H9 (cell line): ENCODE results near the gene PDCD10. TPM values are rescaled to one million over a fixed set of nuclear protein-coding genes. Genes with fewer than 3 reads are reported as not detected.

Experiments used
- DNase-seq: peaks from one replicate; pipeline ENCODE4 v3.0.0-alpha.2; 2017
- H2AFZ ChIP-seq: one replicate; pipeline ENCODE4 v1.6.1; 2013; ENCODE audit warnings: mild to moderate bottlenecking, low read length, control low read depth, moderate library complexity
- H2AK5ac ChIP-seq: 2 replicates; pipeline ENCODE4 v1.6.1; 2013; ENCODE audit warnings: low read length, control low read depth, mixed read lengths; ENCODE audit not compliant: insufficient read length
- H2BK120ac ChIP-seq: one replicate; pipeline ENCODE4 v1.6.1; 2013; ENCODE audit warnings: low read depth, mild to moderate bottlenecking, low read length, control low read depth, inconsistent platforms; ENCODE audit not compliant: poor library complexity, severe bottlenecking
- H2BK12ac ChIP-seq: 2 replicates; pipeline ENCODE4 v1.6.1; 2013; ENCODE audit warnings: low read length, control low read depth, mixed read lengths, low read depth; ENCODE audit not compliant: insufficient read length
- H2BK15ac ChIP-seq: 2 replicates; pipeline ENCODE4 v1.6.1; 2013; ENCODE audit warnings: low read depth, low read length, control low read depth
- H2BK20ac ChIP-seq: one replicate; pipeline ENCODE4 v1.6.1; 2013; ENCODE audit warnings: low read depth, mild to moderate bottlenecking, low read length, control low read depth, inconsistent platforms; ENCODE audit not compliant: poor library complexity, severe bottlenecking
- H2BK5ac ChIP-seq: 2 replicates; pipeline ENCODE4 v1.6.1; 2013; ENCODE audit warnings: low read length, control low read depth, mixed read lengths; ENCODE audit not compliant: insufficient read length
- H3K14ac ChIP-seq: 2 replicates; pipeline ENCODE4 v1.6.1; 2013; ENCODE audit warnings: low read length, control low read depth; ENCODE audit not compliant: insufficient read depth
- H3K18ac ChIP-seq: 2 replicates; pipeline ENCODE4 v1.6.1; 2013; ENCODE audit warnings: low read depth, mild to moderate bottlenecking, mixed read lengths, low read length, control low read depth; ENCODE audit not compliant: insufficient read length
- H3K23ac ChIP-seq: 2 replicates; pipeline ENCODE4 v1.6.1; 2013; ENCODE audit warnings: low read length, control low read depth, mixed read lengths, low read depth; ENCODE audit not compliant: insufficient read length
- H3K23me2 ChIP-seq: 2 replicates; pipeline ENCODE4 v1.6.1; 2013; ENCODE audit warnings: low read depth, mild to moderate bottlenecking, mixed read lengths, low read length, control low read depth; ENCODE audit not compliant: insufficient read length, poor library complexity, severe bottlenecking
- H3K27ac ChIP-seq: 2 replicates; pipeline ENCODE4 v1.5.1; 2013; ENCODE audit warnings: low read length, control low read depth, mixed read lengths, low read depth; ENCODE audit not compliant: insufficient read length
- H3K27me3 ChIP-seq: 2 replicates; pipeline ENCODE4 v1.6.1; 2013; ENCODE audit warnings: low read length, control low read depth, inconsistent platforms; ENCODE audit not compliant: insufficient read depth
- H3K4ac ChIP-seq: 2 replicates; pipeline ENCODE4 v1.6.1; 2013; ENCODE audit warnings: low read depth, mild to moderate bottlenecking, control low read depth, inconsistent platforms, low read length, moderate library complexity
- H3K4me1 ChIP-seq: 2 replicates; pipeline ENCODE4 v1.6.1; 2013; ENCODE audit warnings: low read length, control low read depth, inconsistent platforms; ENCODE audit not compliant: insufficient read depth
- H3K4me2 ChIP-seq: 2 replicates; pipeline ENCODE4 v1.6.1; 2013; ENCODE audit warnings: low read length, control low read depth, mixed read lengths; ENCODE audit not compliant: insufficient read length, insufficient read depth
- H3K56ac ChIP-seq: 2 replicates; pipeline ENCODE4 v1.6.1; 2013; ENCODE audit warnings: low read depth, mild to moderate bottlenecking, mixed read lengths, low read length, control low read depth; ENCODE audit not compliant: insufficient read length
- H3K79me1 ChIP-seq: 2 replicates; pipeline ENCODE4 v1.6.1; 2013; ENCODE audit warnings: low read depth, mild to moderate bottlenecking, moderate library complexity, low read length, control low read depth, inconsistent platforms; ENCODE audit not compliant: insufficient read depth, poor library complexity, severe bottlenecking
- H3K79me2 ChIP-seq: 2 replicates; pipeline ENCODE4 v1.6.1; 2013; ENCODE audit warnings: low read length, control low read depth, inconsistent platforms; ENCODE audit not compliant: insufficient read depth
- H3K9ac ChIP-seq: 2 replicates; pipeline ENCODE4 v1.6.1; 2013; ENCODE audit warnings: low read length, control low read depth, mixed read lengths; ENCODE audit not compliant: insufficient read length; ENCODE audit errors: extremely low read depth
- H3K9me3 ChIP-seq: one replicate; pipeline ENCODE4 v1.6.1; 2013; ENCODE audit warnings: low read depth, low read length, inconsistent platforms; ENCODE audit not compliant: control insufficient read depth
- H3T11ph ChIP-seq: one replicate; pipeline ENCODE4 v1.6.1; 2013; ENCODE audit warnings: mild to moderate bottlenecking, low read length, control low read depth, inconsistent platforms
- H4K20me1 ChIP-seq: one replicate; pipeline ENCODE4 v1.6.1; 2013; ENCODE audit not compliant: control insufficient read depth, insufficient read length, insufficient read depth
- H4K5ac ChIP-seq: 2 replicates; pipeline ENCODE4 v1.6.1; 2013; ENCODE audit warnings: low read depth, mild to moderate bottlenecking, mixed read lengths, low read length, control low read depth; ENCODE audit not compliant: insufficient read length
- H4K8ac ChIP-seq: replicated peaks from 2 replicates; pipeline ENCODE4 v1.6.1; 2013; ENCODE audit warnings: low read length, control low read depth, mixed read lengths, low read depth; ENCODE audit not compliant: insufficient read length
- H4K91ac ChIP-seq: 2 replicates; pipeline ENCODE4 v1.6.1; 2013; ENCODE audit warnings: low read depth, mild to moderate bottlenecking, moderate library complexity, mixed read lengths, low read length, control low read depth; ENCODE audit not compliant: insufficient read length
- H3K27ac Mint-ChIP-seq, 3 experiments: 2 replicates in 2 of 3; 3 replicates in 1 of 3; pipeline ENCODE4 v1.8.0; 2020 to 2021; ENCODE audit warnings: mixed read lengths in 3 of 3, mild to moderate bottlenecking in 1 of 3, moderate library complexity in 1 of 3
- H3K27me3 Mint-ChIP-seq: 2 replicates; pipeline ENCODE4 v1.8.0; 2021; ENCODE audit warnings: low read depth, mild to moderate bottlenecking, moderate library complexity, mixed read lengths
- H3K36me3 Mint-ChIP-seq, 3 experiments: 2 replicates in 2 of 3; 3 replicates in 1 of 3; pipeline ENCODE4 v1.8.0; 2020 to 2021; ENCODE audit warnings: low read depth in 3 of 3, mixed read lengths in 3 of 3; ENCODE audit not compliant: insufficient read depth in 1 of 3
- H3K4me1 Mint-ChIP-seq, 2 experiments: 2 replicates each; pipeline ENCODE4 v1.8.0; 2020; ENCODE audit warnings: mixed read lengths in 2 of 2
- H3K4me3 Mint-ChIP-seq, 2 experiments: 2 replicates in 1 of 2; 3 replicates in 1 of 2; pipeline ENCODE4 v1.8.0; 2020 to 2021; ENCODE audit warnings: mild to moderate bottlenecking in 2 of 2, mixed read lengths in 2 of 2, moderate library complexity in 1 of 2
- H3K9me3 Mint-ChIP-seq, 2 experiments: 2 replicates in 1 of 2; 3 replicates in 1 of 2; pipeline ENCODE4 v1.8.0; 2020; ENCODE audit warnings: mild to moderate bottlenecking in 2 of 2, mixed read lengths in 2 of 2, moderate library complexity in 1 of 2
- CTCF ChIP-seq: fragments of 200-600 bp; sonication (generic); conservative IDR thresholded peaks from 3 replicates; pipeline ENCODE4 v1.8.0; 2021; ENCODE audit warnings: antibody characterized with exemption, mild to moderate bottlenecking
- WGBS: extraction: QIAGEN DNeasy Blood & Tissue Kit; methylation state at CpG from one replicate; pipeline ENCODE4 v1.1.7; 2013; ENCODE audit warnings: missing lambda C conversion rate, low lambda C conversion rate, mixed read lengths; ENCODE audit not compliant: insufficient read length; ENCODE audit errors: extremely low coverage; 5-methylcytosine and 5-hydroxymethylcytosine counted together
- total RNA-seq: library from RNA; stranded (reverse); gene quantifications from 2 replicates; pipeline ENCODE4 v1.2.1, GENCODE V29; 2021

Gene PDCD10
- total RNA-seq, 1 experiment from 2014 or later, result 64.3 TPM

- H4K5ac ChIP-seq, result no peak overlapping the region
- H3K56ac ChIP-seq, result no peak overlapping the region
- H2BK15ac ChIP-seq, result no peak overlapping the region
- H3K79me1 ChIP-seq, result peaks cover 4% of the 10 kb centered on the region
- no peak overlapping the region for H2BK5ac ChIP-seq
- Mint-ChIP-seq H3K27me3 (no peaks in the 10 kb centered on the region), H3K27ac (no peak overlapping the region; a peak in 1 of 7 replicates), H3K4me3 (no peak overlapping the region), H3K9me3 (peaks cover 0 to 4% of the 10 kb centered on the region in 2 experiments; a peak in 1 of 5 replicates), H3K4me1 (peaks cover 3 to 7% of the 10 kb centered on the region in 2 experiments; a peak in 2 of 4 replicates), H3K36me3 (peaks cover 49 to 69% (median 55%) of the 10 kb centered on the region in 3 experiments)
- no peak overlapping the region for H3K18ac ChIP-seq
- peaks cover 9% of the 10 kb centered on the region; the same call in 1 of the 2 replicates for H3K79me2 ChIP-seq
- no peak overlapping the region for H3K4ac ChIP-seq
- H2AK5ac ChIP-seq, result no peak overlapping the region
- H3K9me3 ChIP-seq, result no peaks in the 10 kb centered on the region
- H4K8ac ChIP-seq, result no peak overlapping the region
- no peak overlapping the region for H2AFZ ChIP-seq
- H3K4me1 ChIP-seq, result no peaks in the 10 kb centered on the region
- no peak overlapping the region for H4K91ac ChIP-seq
- no peak overlapping the region for H3K14ac ChIP-seq
- H3K27ac ChIP-seq, result no peak overlapping the region
- TF ChIP-seq CTCF, result no peak
- WGBS, result no CpG with 5 or more reads among the region's 1 CpG
- H3K4me2 ChIP-seq, result no peak overlapping the region
- no peaks in the 10 kb centered on the region for H4K20me1 ChIP-seq
- no peak for DNase-seq
- H3K27me3 ChIP-seq, result no peaks in the 10 kb centered on the region
- H3K9ac ChIP-seq, result no peak overlapping the region
- H2BK120ac ChIP-seq, result no peak overlapping the region
- no peak overlapping the region for H3K23ac ChIP-seq
- no peak overlapping the region for H2BK12ac ChIP-seq
- no peaks in the 10 kb centered on the region for H3K23me2 ChIP-seq
- H2BK20ac ChIP-seq, result no peak overlapping the region
- no peak overlapping the region for H3T11ph ChIP-seq
Observed at GRCh38 chr3:167714871-167715270, 19.8 kb downstream of the PDCD10 start.
